ENCODE results near the gene WWC2.

The WWC2 gene

GRCh38 chr4:183342541-183343533 lies 243.8 kb downstream of the WWC2 start:
- Histone ChIP-seq H3K27ac (ENCODE audit: low read depth, low read length) (no peak overlapping the region), H3K4me3 (ENCODE audit: low read depth in 1 of 2, low read length in 2 of 2) (peak overlapping the region in 1 of 2 donors; percentile 27), H3K36me3 (ENCODE audit: insufficient read depth, low read length) (no peaks in the 10 kb centered on the region), H3K9me3 (ENCODE audit: low read length) (no peaks in the 10 kb centered on the region), H3K4me1 (ENCODE audit: insufficient read depth, low read length) (no peaks in the 10 kb centered on the region), H3K27me3 (ENCODE audit: control insufficient read depth in 1 of 2, insufficient read depth in 2 of 2, low read length in 2 of 2) (peaks cover 0 to 12% of the 10 kb centered on the region in 2 donors), H3K9ac (ENCODE audit: low read length) (no peak overlapping the region)

GRCh38 chr4:183343730-183344129 lies 244.7 kb downstream of the WWC2 start:
- Histone ChIP-seq H3K36me3 (ENCODE audit: insufficient read depth, low read length) (no peaks in the 10 kb centered on the region), H3K9ac (ENCODE audit: low read length) (no peak overlapping the region), H3K4me3 (ENCODE audit: low read depth in 1 of 2, low read length in 2 of 2) (no peak overlapping the region), H3K27ac (ENCODE audit: low read depth, low read length) (no peak overlapping the region), H3K4me1 (ENCODE audit: insufficient read depth, low read length) (no peaks in the 10 kb centered on the region), H3K27me3 (ENCODE audit: control insufficient read depth in 1 of 2, insufficient read depth in 2 of 2, low read length in 2 of 2) (peaks cover 0 to 12% of the 10 kb centered on the region in 2 donors), H3K9me3 (ENCODE audit: low read length) (no peaks in the 10 kb centered on the region)

GRCh38 chr4:183344523-183345255 lies 245.6 kb downstream of the WWC2 start:
- Histone ChIP-seq H3K9me3 (ENCODE audit: low read length) (no peaks in the 10 kb centered on the region), H3K4me3 (ENCODE audit: low read depth in 1 of 2, low read length in 2 of 2) (no peak overlapping the region), H3K27me3 (ENCODE audit: control insufficient read depth in 1 of 2, insufficient read depth in 2 of 2, low read length in 2 of 2) (peaks cover 0 to 12% of the 10 kb centered on the region in 2 donors), H3K9ac (ENCODE audit: low read length) (no peak overlapping the region), H3K4me1 (ENCODE audit: insufficient read depth, low read length) (no peaks in the 10 kb centered on the region), H3K36me3 (ENCODE audit: insufficient read depth, low read length) (no peaks in the 10 kb centered on the region), H3K27ac (ENCODE audit: low read depth, low read length) (no peak overlapping the region)

GRCh38 chr4:183345261-183345660 lies 246.2 kb downstream of the WWC2 start:
- no peak overlapping the region for H3K4me3 ChIP-seq (ENCODE audit: low read depth in 1 of 2, low read length in 2 of 2)
- H3K9me3 ChIP-seq (ENCODE audit: low read length) = no peaks in the 10 kb centered on the region
- no peak overlapping the region for H3K27ac ChIP-seq (ENCODE audit: low read depth, low read length)
- H3K9ac ChIP-seq (ENCODE audit: low read length) = no peak overlapping the region
- H3K4me1 ChIP-seq (ENCODE audit: insufficient read depth, low read length) = no peaks in the 10 kb centered on the region
- H3K27me3 ChIP-seq (ENCODE audit: control insufficient read depth in 1 of 2, insufficient read depth in 2 of 2, low read length in 2 of 2) = peaks cover 0 to 12% of the 10 kb centered on the region in 2 donors
- H3K36me3 ChIP-seq (ENCODE audit: insufficient read depth, low read length) = no peaks in the 10 kb centered on the region

GRCh38 chr4:183347146-183347545 lies 248.1 kb downstream of the WWC2 start:
- no peak overlapping the region for H3K27ac ChIP-seq (ENCODE audit: low read depth, low read length)
- no peak overlapping the region for H3K4me3 ChIP-seq (ENCODE audit: low read depth in 1 of 2, low read length in 2 of 2)
- H3K36me3 ChIP-seq (ENCODE audit: insufficient read depth, low read length) = no peaks in the 10 kb centered on the region
- H3K9ac ChIP-seq (ENCODE audit: low read length) = no peak overlapping the region
- H3K9me3 ChIP-seq (ENCODE audit: low read length) = no peaks in the 10 kb centered on the region
- H3K4me1 ChIP-seq (ENCODE audit: insufficient read depth, low read length) = no peaks in the 10 kb centered on the region
- H3K27me3 ChIP-seq (ENCODE audit: control insufficient read depth in 1 of 2, insufficient read depth in 2 of 2, low read length in 2 of 2) = peaks cover 0 to 12% of the 10 kb centered on the region in 2 donors

- no peaks in the 10 kb centered on the region for H3K4me1 ChIP-seq (ENCODE audit: insufficient read depth, low read length)
- H3K27me3 ChIP-seq (ENCODE audit: control insufficient read depth in 1 of 2, insufficient read depth in 2 of 2, low read length in 2 of 2) = peaks cover 0 to 10% of the 10 kb centered on the region in 2 donors
- no peaks in the 10 kb centered on the region for H3K9me3 ChIP-seq (ENCODE audit: low read length)
- no peaks in the 10 kb centered on the region for H3K36me3 ChIP-seq (ENCODE audit: insufficient read depth, low read length)
- no peak overlapping the region for H3K9ac ChIP-seq (ENCODE audit: low read length)
- H3K4me3 ChIP-seq (ENCODE audit: low read depth in 1 of 2, low read length in 2 of 2) = no peak overlapping the region
- H3K27ac ChIP-seq (ENCODE audit: low read depth, low read length) = no peak overlapping the region
Measured at GRCh38 chr4:183347566-183347965, 248.5 kb downstream of the WWC2 start.

GRCh38 chr4:183348136-183348535 lies 249.1 kb downstream of the WWC2 start:
- Histone ChIP-seq H3K27ac (ENCODE audit: low read depth, low read length) (no peak overlapping the region), H3K4me3 (ENCODE audit: low read depth in 1 of 2, low read length in 2 of 2) (no peak overlapping the region), H3K9ac (ENCODE audit: low read length) (no peak overlapping the region), H3K36me3 (ENCODE audit: insufficient read depth, low read length) (no peaks in the 10 kb centered on the region), H3K27me3 (ENCODE audit: control insufficient read depth in 1 of 2, insufficient read depth in 2 of 2, low read length in 2 of 2) (peaks cover 0 to 5% of the 10 kb centered on the region in 2 donors), H3K4me1 (ENCODE audit: insufficient read depth, low read length) (no peaks in the 10 kb centered on the region), H3K9me3 (ENCODE audit: low read length) (no peaks in the 10 kb centered on the region)

GRCh38 chr4:183348706-183349659 lies 249.9 kb downstream of the WWC2 start:
- no peak overlapping the region for H3K9ac ChIP-seq (ENCODE audit: low read length)
- no peaks in the 10 kb centered on the region for H3K36me3 ChIP-seq (ENCODE audit: insufficient read depth, low read length)
- H3K4me3 ChIP-seq (ENCODE audit: low read depth in 1 of 2, low read length in 2 of 2) = no peak overlapping the region
- H3K27ac ChIP-seq (ENCODE audit: low read depth, low read length) = no peak overlapping the region
- no peaks in the 10 kb centered on the region for H3K4me1 ChIP-seq (ENCODE audit: insufficient read depth, low read length)
- H3K9me3 ChIP-seq (ENCODE audit: low read length) = no peaks in the 10 kb centered on the region
- H3K27me3 ChIP-seq (ENCODE audit: control insufficient read depth in 1 of 2, insufficient read depth in 2 of 2, low read length in 2 of 2) = no peaks in the 10 kb centered on the region

- no peaks in the 10 kb centered on the region for H3K36me3 ChIP-seq (ENCODE audit: insufficient read depth, low read length)
- H3K9me3 ChIP-seq (ENCODE audit: low read length) = no peaks in the 10 kb centered on the region
- no peak overlapping the region for H3K27ac ChIP-seq (ENCODE audit: low read depth, low read length)
- no peaks in the 10 kb centered on the region for H3K27me3 ChIP-seq (ENCODE audit: control insufficient read depth in 1 of 2, insufficient read depth in 2 of 2, low read length in 2 of 2)
- no peak overlapping the region for H3K4me3 ChIP-seq (ENCODE audit: low read depth in 1 of 2, low read length in 2 of 2)
- no peak overlapping the region for H3K9ac ChIP-seq (ENCODE audit: low read length)
- no peaks in the 10 kb centered on the region for H3K4me1 ChIP-seq (ENCODE audit: insufficient read depth, low read length)
Measured at GRCh38 chr4:183349673-183350072, 250.6 kb downstream of the WWC2 start.

- H3K4me1 ChIP-seq (ENCODE audit: insufficient read depth, low read length) = no peaks in the 10 kb centered on the region
- H3K27me3 ChIP-seq (ENCODE audit: control insufficient read depth in 1 of 2, insufficient read depth in 2 of 2, low read length in 2 of 2) = no peaks in the 10 kb centered on the region
- H3K9me3 ChIP-seq (ENCODE audit: low read length) = no peaks in the 10 kb centered on the region
- H3K36me3 ChIP-seq (ENCODE audit: insufficient read depth, low read length) = no peaks in the 10 kb centered on the region
- H3K27ac ChIP-seq (ENCODE audit: low read depth, low read length) = no peak overlapping the region
- no peak overlapping the region for H3K4me3 ChIP-seq (ENCODE audit: low read depth in 1 of 2, low read length in 2 of 2)
- H3K9ac ChIP-seq (ENCODE audit: low read length) = no peak overlapping the region
Measured at GRCh38 chr4:183350317-183351071, 251.4 kb downstream of the WWC2 start.

Data from muscle layer of colon (tissue), 2 donors.